Type B pancreatic cell (in vitro differentiated cells): ENCODE data around the gene REPS1. TPM values are rescaled to one million over a fixed set of nuclear protein-coding genes. Genes with fewer than 3 reads are reported as not detected.

Experiments used
- DNase-seq: peaks from one replicate; pipeline ENCODE4 v3.0.0; 2021; ENCODE audit warnings: mixed read lengths; ENCODE audit not compliant: unreplicated experiment; ENCODE audit errors: extremely low spot score
- H3K27ac Mint-ChIP-seq: 2 replicates; pipeline ENCODE4 v1.8.0; 2021; ENCODE audit warnings: mild to moderate bottlenecking, mixed read lengths
- H3K27me3 Mint-ChIP-seq: 2 replicates; pipeline ENCODE4 v1.8.0; 2021; ENCODE audit warnings: mixed read lengths
- H3K36me3 Mint-ChIP-seq: 2 replicates; pipeline ENCODE4 v1.8.0; 2021; ENCODE audit warnings: mixed read lengths
- H3K4me1 Mint-ChIP-seq: one replicate; pipeline ENCODE4 v1.8.0; 2021; ENCODE audit warnings: mixed read lengths; ENCODE audit not compliant: unreplicated experiment
- H3K4me3 Mint-ChIP-seq: 2 replicates; pipeline ENCODE4 v1.8.0; 2021; ENCODE audit warnings: mild to moderate bottlenecking, mixed read lengths
- H3K9me3 Mint-ChIP-seq: 2 replicates; pipeline ENCODE4 v1.8.0; 2021; ENCODE audit warnings: mixed read lengths
- CTCF ChIP-seq: fragments of 200-600 bp; sonication (generic); conservative IDR thresholded peaks from 2 replicates; pipeline ENCODE4 v1.5.0; 2021; ENCODE audit warnings: antibody characterized with exemption, mild to moderate bottlenecking
- total RNA-seq: library from RNA; stranded (reverse); gene quantifications from 2 replicates; pipeline ENCODE4 v1.2.1, GENCODE V29; 2021; ENCODE audit warnings: low replicate concordance

The REPS1 gene
- total RNA-seq, 1 donor from 2014 or later = 57.0 TPM

- TF ChIP-seq CTCF = no peak
- H3K27me3 Mint-ChIP-seq = no peaks in the 10 kb centered on the region
- H3K36me3 Mint-ChIP-seq = peaks cover 9% of the 10 kb centered on the region
Measured at GRCh38 chr6:138956244-138956924, 31.7 kb downstream of the REPS1 start.

GRCh38 chr6:138955262-138955661 lies 32.8 kb downstream of the REPS1 start:
- peaks cover 4% of the 10 kb centered on the region for H3K4me1 Mint-ChIP-seq
- no peak for DNase-seq
- H3K27me3 Mint-ChIP-seq = no peaks in the 10 kb centered on the region
- H3K27ac Mint-ChIP-seq = no peak overlapping the region
- TF ChIP-seq CTCF = no peak
- H3K4me3 Mint-ChIP-seq = no peak overlapping the region
- peaks cover 9% of the 10 kb centered on the region for H3K36me3 Mint-ChIP-seq
- no peaks in the 10 kb centered on the region for H3K9me3 Mint-ChIP-seq

More at GRCh38 chr6:138956244-138956924, 31.7 kb downstream of the REPS1 start:
- no peak overlapping the region for H3K27ac Mint-ChIP-seq
- H3K4me3 Mint-ChIP-seq = no peak overlapping the region
- no peaks in the 10 kb centered on the region for H3K9me3 Mint-ChIP-seq
- H3K4me1 Mint-ChIP-seq = peaks cover 4% of the 10 kb centered on the region
- DNase-seq = no peak

- no peak overlapping the region for H3K27ac Mint-ChIP-seq
- peaks cover 15% of the 10 kb centered on the region for H3K36me3 Mint-ChIP-seq
- H3K27me3 Mint-ChIP-seq = no peaks in the 10 kb centered on the region
- no peak overlapping the region for H3K4me3 Mint-ChIP-seq
- peaks cover 14% of the 10 kb centered on the region for H3K4me1 Mint-ChIP-seq
- no peaks in the 10 kb centered on the region for H3K9me3 Mint-ChIP-seq
- no peak for DNase-seq
- TF ChIP-seq CTCF = no peak
Measured at GRCh38 chr6:138953451-138953850, 34.6 kb downstream of the REPS1 start.

- Mint-ChIP-seq H3K36me3 (peaks cover 30% of the 10 kb centered on the region), H3K27ac (peak overlapping the region; percentile 43), H3K9me3 (no peaks in the 10 kb centered on the region), H3K27me3 (no peaks in the 10 kb centered on the region), H3K4me3 (no peak overlapping the region), H3K4me1 (peaks cover 12% of the 10 kb centered on the region)
- no peak for DNase-seq
- peak; percentile 50 for TF ChIP-seq CTCF
Measured at GRCh38 chr6:138948546-138949179, 39.4 kb downstream of the REPS1 start.

GRCh38 chr6:138948004-138948403 lies 40.0 kb downstream of the REPS1 start:
- Mint-ChIP-seq H3K27ac (no peak overlapping the region), H3K9me3 (no peaks in the 10 kb centered on the region), H3K36me3 (peaks cover 31% of the 10 kb centered on the region), H3K27me3 (no peaks in the 10 kb centered on the region), H3K4me3 (no peak overlapping the region), H3K4me1 (peaks cover 12% of the 10 kb centered on the region)
- TF ChIP-seq CTCF = no peak
- no peak for DNase-seq
